Midbrain (tissue), 1 donor: ENCODE data around the gene BTNL9.
"Not testable (repeated sequence)": the region's sequence is repeated elsewhere in the genome, so short reads cannot be mapped to it uniquely, and the experiment has no call there.

Experiments
- DNase-seq: peaks from one replicate; lab custom pipeline; 2025; lab: John Stamatoyannopoulos, UW

BTNL9 gene

GRCh38 chr5:181042722-181043121 is 2.7 kb downstream of the BTNL9 start:
- DNase-seq: no peak

DNA sequence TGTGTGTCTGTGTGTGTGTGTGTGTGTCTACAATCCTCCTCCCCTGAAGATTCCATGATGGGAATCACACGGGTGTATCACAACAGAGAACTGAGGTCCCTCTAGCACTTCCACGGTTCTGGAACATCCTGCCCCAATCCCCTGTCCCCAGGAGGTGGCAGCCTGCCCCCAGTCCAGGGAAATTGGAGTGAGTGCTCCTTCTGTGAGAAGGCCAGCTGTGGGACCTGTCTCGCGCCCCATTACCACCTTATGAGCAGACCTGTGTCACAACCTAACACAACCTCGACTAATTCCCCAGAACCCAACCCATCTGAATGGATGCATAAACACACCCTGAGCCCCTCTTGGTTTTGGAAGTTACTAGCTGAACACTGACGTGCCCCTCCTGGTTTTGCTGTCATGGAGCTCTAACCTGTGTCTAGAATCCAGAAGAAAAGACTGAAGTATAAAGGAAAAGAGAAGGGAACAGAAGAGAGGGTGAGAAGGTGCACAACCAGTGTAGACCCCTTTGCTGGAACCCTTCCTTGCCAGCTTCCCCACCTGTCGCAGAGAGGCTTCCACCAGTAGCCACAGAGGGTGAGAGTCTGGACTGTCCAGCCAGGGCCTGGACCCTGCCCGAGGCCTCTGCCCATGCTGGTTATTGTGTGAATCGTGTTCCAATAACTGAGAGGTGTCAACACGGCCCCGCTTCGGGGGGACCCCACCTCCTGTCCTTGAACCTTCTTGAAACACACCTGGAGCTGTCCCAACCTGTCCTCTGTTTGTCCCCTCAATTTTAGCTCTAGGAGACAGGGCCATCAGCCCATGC is 3.4 kb downstream of the BTNL9 start:
- DNase-seq: no peak

GRCh38 chr5:181044093-181044599 is 4.1 kb downstream of the BTNL9 start:
- no peak for DNase-seq

DNA sequence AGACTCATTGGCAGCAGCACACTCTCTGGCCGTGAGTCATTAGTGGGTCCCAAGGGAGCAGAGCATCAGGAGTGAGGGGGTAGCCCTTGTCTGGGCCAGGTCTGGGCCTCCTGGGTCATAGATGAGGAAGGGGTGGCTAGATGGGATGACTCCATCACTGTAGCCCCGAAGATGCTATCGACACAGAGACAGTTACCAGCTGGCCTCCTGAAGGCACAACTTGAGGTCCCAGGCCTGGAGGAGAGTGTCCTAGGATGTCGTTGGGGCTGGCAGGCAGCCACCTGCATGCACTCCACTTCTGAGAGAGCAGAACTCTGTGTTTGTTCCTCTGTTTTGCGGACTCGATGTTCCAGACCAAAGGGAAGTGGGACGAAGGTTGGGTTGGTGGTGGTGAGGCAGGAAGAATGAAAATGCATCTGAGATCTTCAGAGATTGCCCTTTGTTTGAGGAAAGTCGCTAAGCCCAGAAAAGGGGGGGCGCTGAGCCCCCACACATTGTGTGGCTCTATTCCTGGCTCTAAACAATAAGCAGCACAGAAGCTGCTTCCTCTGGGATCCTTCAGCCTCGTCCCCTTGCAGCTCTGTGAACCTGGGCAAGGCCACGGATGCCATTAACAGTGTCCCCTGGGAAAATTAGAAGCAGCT is 4.7 kb downstream of the BTNL9 start:
- no peak for DNase-seq

DNA sequence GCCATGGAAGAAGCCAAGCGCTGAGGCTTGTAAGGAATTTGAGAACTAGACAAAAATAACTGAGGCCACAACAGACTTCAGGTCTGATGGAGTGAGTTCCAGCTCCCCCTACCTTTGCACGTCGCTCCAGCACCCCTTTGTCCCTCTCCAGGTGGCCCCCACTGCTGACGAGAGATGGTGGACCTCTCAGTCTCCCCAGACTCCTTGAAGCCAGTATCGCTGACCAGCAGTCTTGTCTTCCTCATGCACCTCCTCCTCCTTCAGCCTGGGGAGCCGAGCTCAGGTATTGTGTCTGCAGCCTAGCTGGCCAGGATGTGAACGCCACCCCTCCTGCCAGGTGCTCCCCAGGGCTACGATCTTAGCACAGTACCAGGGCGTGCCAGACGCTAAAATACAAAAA is 5.2 kb downstream of the BTNL9 start:
- DNase-seq: no peak

DNA sequence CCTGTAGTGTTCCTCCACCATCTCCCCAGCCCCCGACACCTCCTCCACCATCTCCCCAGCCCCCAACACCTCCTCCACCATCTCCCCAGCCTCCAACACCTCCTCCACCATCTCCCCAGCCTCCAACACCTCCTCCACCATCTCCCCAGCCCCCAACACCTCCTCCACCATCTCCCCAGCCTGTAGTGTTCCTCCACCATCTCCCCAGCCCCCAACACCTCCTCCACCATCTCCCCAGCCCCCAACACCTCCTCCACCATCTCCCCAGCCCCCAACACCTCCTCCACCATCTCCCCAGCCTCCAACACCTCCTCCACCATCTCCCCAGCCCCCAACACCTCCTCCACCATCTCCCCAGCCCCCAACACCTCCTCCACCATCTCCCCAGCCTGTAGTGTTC is 5.8 kb downstream of the BTNL9 start:
- not testable (repeated sequence) for DNase-seq

DNA sequence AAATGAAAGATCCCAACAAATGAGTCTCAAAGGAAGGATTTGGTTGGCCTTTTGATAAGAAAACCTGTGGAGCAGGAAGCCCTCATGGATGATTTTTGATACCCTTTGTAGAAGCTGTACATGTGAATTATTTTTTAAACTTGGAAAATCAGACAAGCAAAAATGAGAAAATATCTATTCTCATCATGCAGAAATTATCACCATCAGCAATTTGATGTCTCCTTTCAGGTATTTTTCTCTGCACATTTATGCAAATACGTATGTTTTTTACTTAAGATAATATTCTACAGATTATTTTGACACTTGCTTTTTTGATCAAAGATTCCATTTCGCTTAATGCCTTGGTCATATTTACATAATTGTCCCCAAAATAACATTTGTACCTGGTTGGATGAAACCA is 7.2 kb downstream of the BTNL9 start:
- no peak for DNase-seq

DNA sequence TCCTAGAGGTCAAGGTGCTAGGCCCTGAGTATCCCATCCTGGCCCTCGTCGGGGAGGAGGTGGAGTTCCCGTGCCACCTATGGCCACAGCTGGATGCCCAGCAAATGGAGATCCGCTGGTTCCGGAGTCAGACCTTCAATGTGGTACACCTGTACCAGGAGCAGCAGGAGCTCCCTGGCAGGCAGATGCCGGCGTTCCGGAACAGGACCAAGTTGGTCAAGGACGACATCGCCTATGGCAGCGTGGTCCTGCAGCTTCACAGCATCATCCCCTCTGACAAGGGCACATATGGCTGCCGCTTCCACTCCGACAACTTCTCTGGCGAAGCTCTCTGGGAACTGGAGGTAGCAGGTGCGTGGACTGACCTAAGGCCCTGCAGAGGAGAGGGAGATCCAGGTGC is 7.9 kb downstream of the BTNL9 start:
- DNase-seq: no peak

DNA sequence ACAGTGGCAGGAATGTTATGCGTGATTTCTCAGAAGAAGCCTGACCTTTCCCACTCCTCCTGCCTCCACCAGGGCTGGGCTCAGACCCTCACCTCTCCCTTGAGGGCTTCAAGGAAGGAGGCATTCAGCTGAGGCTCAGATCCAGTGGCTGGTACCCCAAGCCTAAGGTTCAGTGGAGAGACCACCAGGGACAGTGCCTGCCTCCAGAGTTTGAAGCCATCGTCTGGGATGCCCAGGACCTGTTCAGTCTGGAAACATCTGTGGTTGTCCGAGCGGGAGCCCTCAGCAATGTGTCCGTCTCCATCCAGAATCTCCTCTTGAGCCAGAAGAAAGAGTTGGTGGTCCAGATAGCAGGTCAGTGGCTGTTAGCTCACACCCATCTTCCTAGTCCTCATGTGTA is 9.9 kb downstream of the BTNL9 start:
- no peak for DNase-seq

DNA sequence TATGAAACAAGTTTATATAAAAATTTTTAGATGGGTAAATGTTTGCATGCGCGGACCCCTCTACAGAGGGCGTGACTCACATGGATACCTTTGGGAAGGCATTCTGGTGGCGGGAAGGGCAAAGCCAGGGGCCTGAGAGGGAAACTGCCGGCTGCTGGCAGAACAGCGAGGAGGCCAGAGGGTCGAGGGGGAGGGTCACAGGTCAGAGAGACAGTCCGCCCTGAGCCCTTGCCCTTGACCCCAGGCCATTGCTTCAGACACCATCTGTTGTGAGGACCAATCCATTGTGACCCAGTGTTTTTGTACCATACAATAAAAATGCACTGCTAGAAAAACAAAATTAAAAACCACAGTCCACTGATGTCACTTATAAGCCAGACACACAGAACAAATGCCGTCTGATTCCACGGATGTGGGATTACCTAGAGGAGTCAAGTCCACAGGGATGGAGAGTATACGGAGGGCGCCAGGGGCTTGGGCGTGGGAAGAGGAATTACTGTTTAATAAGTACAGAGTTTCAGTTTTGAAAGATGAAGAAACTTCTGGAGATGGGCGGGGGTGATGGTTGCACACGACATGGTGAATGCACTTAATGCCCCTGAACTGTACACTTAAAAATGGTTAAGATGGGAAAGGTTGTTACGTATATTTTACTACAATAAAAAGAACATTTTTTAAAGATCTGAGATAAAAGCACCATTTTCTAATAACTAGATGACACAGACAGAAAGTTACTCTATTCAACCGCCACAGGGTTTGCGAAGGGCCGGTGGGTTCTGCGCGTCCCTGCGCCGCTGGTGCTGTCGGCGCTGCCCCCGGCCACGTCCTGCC is 12.0 kb downstream of the BTNL9 start:
- DNase-seq: no peak

- no peak for DNase-seq
Measured at GRCh38 chr5:181052672-181053487, 12.8 kb downstream of the BTNL9 start.

GRCh38 chr5:181053488-181054121 is 13.5 kb downstream of the BTNL9 start:
- DNase-seq: no peak

DNA sequence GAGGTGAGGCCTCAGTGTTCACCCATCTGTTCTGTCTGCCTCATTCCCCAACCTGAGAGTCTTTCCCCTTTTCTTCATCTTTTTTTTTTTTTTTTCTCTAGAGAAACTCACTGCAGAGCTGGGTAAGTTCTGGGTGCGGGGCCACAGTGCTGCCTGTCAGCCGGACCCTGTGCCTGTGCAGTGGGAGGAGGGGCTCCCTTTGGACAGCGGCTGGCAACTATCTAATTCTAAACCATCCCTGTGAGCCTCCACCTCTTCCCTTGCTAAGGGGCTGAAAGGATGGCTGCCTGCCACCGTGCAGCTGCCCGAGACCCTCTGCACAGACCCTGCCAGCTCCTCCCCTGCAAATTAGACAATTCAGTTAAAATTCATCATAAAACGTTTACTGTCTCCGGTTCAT is 14.1 kb downstream of the BTNL9 start:
- no peak for DNase-seq

GRCh38 chr5:181054871-181055459 is 14.9 kb downstream of the BTNL9 start:
- DNase-seq: no peak

- DNase-seq: no peak
Measured at GRCh38 chr5:181056431-181056830, 16.4 kb downstream of the BTNL9 start.

DNA sequence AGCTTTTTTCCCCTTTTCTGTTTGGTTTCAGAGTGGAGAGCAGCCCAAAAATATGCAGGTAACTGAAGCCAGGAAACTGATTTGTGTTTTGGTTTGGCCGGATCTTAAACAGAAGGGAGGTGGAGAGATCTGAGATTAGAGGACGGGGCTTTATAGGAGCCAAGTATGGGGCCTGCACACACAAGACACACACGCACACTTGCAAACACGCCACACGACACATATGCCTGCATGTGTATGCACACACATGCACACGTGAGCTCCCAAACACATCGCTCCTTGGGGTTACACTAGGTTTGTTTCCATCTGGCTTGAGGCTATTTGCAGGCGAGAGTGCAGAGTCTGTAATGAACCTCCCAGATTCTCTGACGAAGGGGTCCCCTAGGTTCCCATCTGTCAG is 18.3 kb downstream of the BTNL9 start:
- DNase-seq: no peak

GRCh38 chr5:181058786-181059296 is 18.8 kb downstream of the BTNL9 start:
- no peak for DNase-seq

- DNase-seq: no peak
Measured at GRCh38 chr5:181059297-181060230, 19.5 kb downstream of the BTNL9 start.

GRCh38 chr5:181060231-181060590 is 20.1 kb downstream of the BTNL9 start:
- DNase-seq: no peak

- no peak for DNase-seq
Measured at GRCh38 chr5:181060924-181061323, 20.9 kb downstream of the BTNL9 start.
